ENCODE results near the gene TK2. TPM values are rescaled to one million over a fixed set of nuclear protein-coding genes. Genes with fewer than 3 reads are reported as not detected.

Gene TK2
- total RNA-seq, 2 donors from 2014 or later = 22.3 to 28.2 TPM

- intact Hi-C loops (cut with DNase I) = no loop called here
- ATAC-seq = no peak
- DNase-seq = no peak
Observed at GRCh38 chr16:66493490-66494401, 56.2 kb downstream of the TK2 start.

DNA sequence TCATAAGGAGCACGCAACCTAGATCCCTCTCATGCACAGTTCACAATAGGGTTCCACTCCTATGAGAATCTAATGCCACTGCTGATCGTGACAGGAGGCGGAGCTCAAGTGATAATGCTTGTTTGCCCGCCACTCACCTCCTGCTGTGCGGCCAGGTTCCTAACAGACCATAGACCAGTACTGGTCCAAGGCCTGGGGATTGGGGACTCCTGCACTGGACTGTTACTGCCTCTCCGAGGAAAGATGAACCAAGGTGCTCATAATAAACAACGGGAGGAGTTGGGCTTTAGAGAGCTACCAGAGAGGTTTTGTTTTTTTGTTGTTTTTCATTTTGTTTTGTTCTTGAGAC, 58.2 kb downstream of the TK2 start:
- intact Hi-C loops (cut with DNase I) = no loop called here
- no peak for ATAC-seq
- DNase-seq = no peak

DNA sequence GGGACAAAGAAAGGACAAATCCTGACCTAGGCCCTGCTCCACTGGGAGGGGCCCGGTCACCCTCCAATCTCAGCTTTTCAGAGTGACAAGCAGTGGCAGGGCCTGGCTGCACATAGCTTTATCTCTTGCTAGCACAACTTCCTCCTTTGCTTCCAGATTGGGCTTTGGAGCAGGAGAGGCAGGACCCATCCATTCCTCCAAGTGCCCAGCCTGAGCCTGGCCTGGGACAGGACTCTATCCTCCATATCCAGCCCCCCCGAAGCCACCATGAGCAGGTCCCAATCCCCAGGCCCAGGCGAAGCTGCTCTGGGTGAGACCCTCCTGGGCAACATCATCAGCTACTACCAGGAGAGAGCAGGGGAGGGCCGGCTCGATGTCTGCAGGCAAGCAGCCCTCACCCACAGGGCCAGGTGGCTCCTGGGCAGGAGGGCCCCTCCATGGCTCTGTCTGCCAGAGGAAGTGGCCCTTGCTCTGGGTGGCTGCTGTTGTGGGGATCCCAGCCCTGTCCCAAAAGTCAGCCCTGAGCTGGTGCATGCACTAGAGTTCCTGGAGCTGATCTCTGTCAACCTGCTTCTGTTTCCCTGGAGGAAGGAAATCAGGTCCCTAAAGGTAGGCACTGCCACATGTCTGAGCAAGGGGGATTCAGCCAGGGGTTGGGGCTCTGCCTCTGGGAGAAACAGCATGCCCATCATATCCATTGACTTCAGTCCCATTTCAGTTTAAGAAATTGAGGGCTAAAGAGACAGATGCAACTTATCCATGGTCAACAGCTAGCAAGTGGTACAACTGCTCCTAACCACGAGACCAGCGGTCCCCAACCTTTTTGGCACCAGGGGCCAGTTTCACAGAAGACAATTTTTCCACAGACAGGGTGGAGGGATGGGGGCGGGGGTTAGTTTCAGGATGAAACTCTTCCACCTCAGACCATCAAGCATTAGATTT, 58.9 kb downstream of the TK2 start:
- intact Hi-C loops (cut with DNase I) = no loop called here
- DNase-seq (no peak), ATAC-seq (no peak)

DNA sequence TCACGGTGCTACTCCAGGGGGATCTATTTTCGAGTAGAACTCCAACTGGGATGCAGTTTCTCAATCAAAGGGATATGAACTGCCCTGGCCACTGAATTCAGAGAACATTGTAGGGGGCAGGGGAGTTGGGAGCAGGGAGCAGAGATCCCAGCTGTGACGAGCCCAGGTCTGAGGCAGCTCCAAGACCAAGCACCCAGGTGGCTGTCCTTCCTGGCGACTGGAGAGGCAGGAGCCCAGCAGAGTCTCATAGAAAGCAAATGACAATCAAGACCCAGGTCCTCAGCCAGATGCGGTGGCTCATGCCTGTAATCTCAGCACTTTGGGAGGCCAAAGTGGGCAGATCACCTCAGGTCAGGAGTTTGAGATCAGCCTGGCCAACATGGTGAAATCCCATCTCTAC, 60.1 kb downstream of the TK2 start:
- ATAC-seq (no peak), DNase-seq (no peak)
- intact Hi-C loops (cut with DNase I) = loop anchor here in 1 of 2 donors (5.0 kb wide), 1 partner anchor 138 kb away; no protein-coding TSS in a partner anchor

- DNase-seq = no peak
- intact Hi-C loops (cut with DNase I) = loop anchor here in 1 of 2 donors (5.0 kb wide), 1 partner anchor 137 kb away; no protein-coding TSS in a partner anchor
- ATAC-seq = no peak
Observed at GRCh38 chr16:66489385-66489784, 60.5 kb downstream of the TK2 start.

GRCh38 chr16:66488505-66488904, 61.4 kb downstream of the TK2 start:
- intact Hi-C loops (cut with DNase I) = loop anchor here in 1 of 2 donors (5.0 kb wide), 1 partner anchor 136 kb away; no protein-coding TSS in a partner anchor
- no peak for ATAC-seq

GRCh38 chr16:66487580-66488275, 62.2 kb downstream of the TK2 start:
- intact Hi-C loops (cut with DNase I) = loop anchor here in 1 of 2 donors (5.0 kb wide), 1 partner anchor 135 kb away; no protein-coding TSS in a partner anchor
- ATAC-seq (peak in 1 of 2 donors; percentile 26), DNase-seq (no peak)

More at GRCh38 chr16:66488505-66488904, 61.4 kb downstream of the TK2 start:
- no peak for DNase-seq

DNA sequence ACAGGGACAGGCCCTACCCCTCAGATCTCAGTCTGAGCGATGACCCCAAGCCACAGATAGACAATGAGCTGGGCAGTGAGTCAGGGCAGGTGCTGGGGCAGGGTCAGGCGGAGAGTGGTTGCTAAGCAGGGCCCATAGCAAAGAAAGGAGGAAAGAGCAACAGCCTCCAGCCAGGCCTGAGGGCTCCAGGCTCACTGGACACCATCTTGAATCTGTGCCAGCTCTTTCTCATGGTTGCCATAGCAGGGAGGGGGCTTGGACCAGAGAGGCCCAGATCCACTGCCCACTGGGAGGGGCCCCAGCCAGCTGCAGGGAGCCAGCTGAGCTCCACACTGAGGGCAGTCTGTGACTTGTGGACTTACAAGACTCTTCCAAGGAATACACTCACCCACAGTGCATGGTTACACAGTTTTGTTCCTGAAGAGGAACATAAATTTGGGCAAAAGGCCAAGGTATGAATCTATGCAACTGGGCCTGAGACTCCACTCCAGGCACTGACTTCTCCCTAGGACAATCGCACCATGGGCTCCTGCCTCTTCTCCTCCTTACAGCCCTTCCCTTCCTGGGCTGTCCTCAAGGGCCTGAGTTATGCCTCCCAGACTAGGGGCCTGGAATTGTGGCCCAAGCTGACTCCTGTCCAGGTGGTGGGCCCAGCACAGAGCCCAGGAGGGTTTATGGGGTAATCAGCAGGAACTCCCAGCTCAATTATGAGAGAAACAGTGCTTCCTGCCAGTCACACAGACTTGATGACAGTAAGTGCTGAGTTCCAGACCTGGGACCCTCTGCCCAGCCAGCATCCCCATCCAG, 62.9 kb downstream of the TK2 start:
- intact Hi-C loops (cut with DNase I) = loop anchor here in 1 of 2 donors (5.0 kb wide), 1 partner anchor 135 kb away; no protein-coding TSS in a partner anchor
- ATAC-seq = peak; percentile 53 to 71
- DNase-seq = no peak

DNA sequence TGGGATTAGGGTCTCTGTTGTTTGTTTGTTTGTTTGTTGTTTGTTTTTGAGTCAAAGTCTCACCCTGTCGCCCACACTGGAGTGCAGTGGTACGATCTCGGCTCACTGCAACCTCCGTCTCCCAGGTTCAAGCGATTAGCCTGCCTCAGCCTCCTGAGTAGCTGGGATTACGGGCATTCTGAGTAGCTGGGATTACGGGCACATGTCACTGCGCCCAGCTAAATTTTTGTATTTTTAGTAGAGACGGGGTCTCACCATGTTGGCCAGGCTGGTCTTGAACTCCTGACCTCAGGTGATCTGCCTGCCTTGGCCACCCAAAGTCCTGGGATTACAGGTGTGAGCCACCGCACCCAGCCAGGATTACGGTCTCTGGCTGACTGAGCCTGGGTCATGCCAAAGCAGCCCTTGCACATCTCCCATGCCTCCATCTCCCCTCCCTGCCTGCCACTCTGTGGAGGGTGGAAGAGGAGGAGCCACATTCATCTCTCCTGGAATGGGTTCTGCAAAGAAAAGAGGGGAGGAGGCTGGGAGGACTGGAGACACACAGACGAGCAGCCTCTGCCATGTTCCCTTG, 63.6 kb downstream of the TK2 start:
- ATAC-seq (no peak), DNase-seq (no peak)
- intact Hi-C loops (cut with DNase I) = loop anchor here in 1 of 2 donors (5.0 kb wide), 1 partner anchor 134 kb away; no protein-coding TSS in a partner anchor

DNA sequence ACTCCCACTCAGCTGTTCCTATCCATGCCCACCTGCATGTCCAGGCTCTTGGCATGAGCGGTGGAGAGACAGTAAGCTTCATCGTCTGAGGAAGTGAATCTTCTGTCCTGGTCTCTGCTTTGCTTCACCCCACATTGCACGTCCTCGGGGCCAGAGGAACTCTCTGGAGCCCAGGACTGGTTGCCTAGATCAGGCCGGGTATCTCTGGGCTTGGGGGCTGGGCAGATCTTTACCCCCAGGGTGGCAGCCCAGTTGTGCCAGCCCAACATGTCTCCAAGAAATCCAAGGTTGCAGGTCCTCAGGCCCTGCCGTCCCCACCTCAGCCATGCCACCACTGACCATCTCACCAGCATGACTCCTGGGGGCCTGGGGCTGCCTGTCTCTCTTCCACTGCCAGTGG, 64.5 kb downstream of the TK2 start:
- no peak for ATAC-seq
- intact Hi-C loops (cut with DNase I) = loop anchor here in 1 of 2 donors (5.0 kb wide), 1 partner anchor 133 kb away; no protein-coding TSS in a partner anchor
- DNase-seq = no peak

DNA sequence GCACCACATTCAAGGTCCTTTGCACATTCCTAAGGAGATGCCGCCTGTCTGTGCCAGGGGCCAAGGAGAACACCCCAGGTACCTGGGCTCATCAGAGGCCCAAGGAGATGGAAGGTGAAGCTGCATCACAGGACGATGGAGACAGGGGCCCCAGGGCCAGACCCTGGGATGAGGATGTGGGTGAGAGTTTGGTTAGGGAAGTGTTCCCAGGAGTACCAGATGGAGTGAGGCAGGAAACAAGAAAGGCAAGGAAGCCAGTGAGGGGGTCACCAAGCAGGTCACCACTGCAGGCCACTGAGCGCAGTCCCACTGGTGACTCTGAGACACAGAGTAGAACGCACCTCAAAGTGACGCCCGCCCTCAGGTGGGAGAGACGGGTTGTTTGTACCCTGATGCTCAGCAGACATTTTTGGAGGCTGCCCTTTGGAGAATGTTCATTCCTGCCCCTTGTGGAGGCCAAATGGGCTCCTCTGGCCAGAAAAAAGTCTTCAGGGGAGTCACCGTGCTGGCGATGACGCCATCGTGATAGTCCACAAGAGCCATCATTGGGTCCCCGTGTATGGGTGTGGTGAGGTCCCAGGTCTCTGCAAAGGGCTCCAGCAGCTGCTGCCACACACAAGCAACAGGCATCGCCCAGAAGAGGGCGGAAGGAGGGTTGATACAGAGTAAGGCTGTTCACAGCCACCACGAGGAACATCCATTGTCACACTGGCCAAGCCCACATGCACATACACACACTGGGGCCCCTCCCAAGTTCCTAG, 65.3 kb downstream of the TK2 start:
- DNase-seq = no peak
- ATAC-seq = no peak
- intact Hi-C loops (cut with DNase I) = loop anchor here (5.0 kb wide), 3 partner anchors 77 to 142 kb away; no protein-coding TSS in a partner anchor

DNA sequence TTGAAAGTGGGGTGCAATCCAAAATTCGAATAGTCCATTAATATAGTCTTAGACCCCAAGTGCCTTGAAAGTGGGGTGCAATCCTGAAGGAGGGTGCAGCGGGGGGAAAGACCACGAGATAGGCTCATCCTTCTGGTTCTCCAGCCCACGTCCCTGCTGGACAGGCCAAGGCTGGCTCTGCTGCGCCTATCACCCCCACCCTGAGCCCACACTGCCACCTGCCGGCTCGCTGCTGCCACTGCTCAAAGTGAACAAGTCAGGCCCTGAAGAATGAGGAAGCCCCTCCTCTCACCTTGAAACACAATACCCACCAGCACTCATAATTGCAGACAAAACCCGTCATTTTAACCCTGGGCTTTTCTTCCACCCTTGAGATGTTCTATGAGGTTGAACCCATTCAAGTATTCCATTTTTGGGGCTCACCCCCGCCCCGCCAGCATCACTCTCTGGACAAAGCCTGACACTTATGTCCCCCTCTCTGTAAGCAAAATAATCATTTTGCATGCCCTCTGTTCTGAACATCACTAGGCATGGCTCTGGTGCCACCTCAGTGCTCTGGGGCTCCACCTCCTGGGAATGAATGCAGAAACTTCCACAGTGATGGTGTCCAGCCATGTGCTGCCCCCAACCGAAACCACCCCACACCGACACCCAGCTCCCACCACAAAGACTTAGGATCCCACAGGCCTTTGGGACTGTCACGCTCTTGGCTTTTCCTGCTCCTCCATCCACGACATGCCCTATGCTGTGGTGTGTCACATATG, 66.1 kb downstream of the TK2 start:
- ATAC-seq (peak; percentile 63 to 66), DNase-seq (peak; percentile 79)
- intact Hi-C loops (cut with DNase I) = loop anchor here (1.0 to 5.0 kb wide), 3 partner anchors 77 to 142 kb away; no protein-coding TSS in a partner anchor

DNA sequence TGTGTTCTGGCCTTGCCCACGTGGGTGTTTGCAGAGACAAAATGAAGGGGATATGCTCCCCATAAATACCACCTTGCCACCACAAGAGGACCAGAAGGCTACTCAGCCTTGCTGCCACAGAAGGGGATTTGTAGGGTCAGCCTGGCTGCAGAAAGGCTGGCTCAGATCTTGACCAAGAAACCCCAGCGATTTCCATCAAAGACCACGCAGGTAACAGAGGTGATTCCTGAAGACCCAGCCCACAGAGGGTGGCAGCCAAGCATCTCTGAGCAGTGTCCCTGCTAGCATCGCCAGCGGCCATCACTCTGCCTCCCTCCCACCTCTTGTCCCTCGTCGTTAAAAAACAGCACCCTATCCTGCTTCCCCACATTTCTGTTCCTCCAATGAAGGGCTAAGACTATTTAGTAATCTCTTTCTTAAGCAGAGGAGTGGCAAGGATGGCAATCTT, 68.0 kb downstream of the TK2 start:
- ATAC-seq = no peak
- DNase-seq = no peak
- intact Hi-C loops (cut with DNase I) = loop anchor here (5.0 kb wide), 2 partner anchors 75 to 140 kb away; no protein-coding TSS in a partner anchor

GRCh38 chr16:66481081-66481942, 68.6 kb downstream of the TK2 start:
- ATAC-seq = no peak
- intact Hi-C loops (cut with DNase I) = loop anchor here (5.0 kb wide), 2 partner anchors 74 to 139 kb away; no protein-coding TSS in a partner anchor
- no peak for DNase-seq
